HepG2 (cell line): ENCODE data around the gene ZNF365. TPM values are rescaled to one million over a fixed set of nuclear protein-coding genes. Genes with fewer than 3 reads are reported as not detected.

ENCODE experiments used
- ATAC-seq: fragments of 200-7000 bp; cut with Tn5 transposase; 3 replicates; pipeline ENCODE4 v1.9.1; 2020; ENCODE audit warnings: mild to moderate bottlenecking, moderate library complexity
- BruUV-seq: library from RNA; stranded (reverse); fragments of 400-500 nt; replicated peaks from 2 replicates; lab custom pipeline; 2021; lab: Mats Ljungman, UMichigan
- CTCF ChIA-PET: fragments of 300-600 bp; formaldehyde crosslinking; extraction: SDS; loops from one replicate; lab custom pipeline; 2021; ENCODE audit warnings: low total read pairs, inconsistent platforms, low intra/inter-chr PET ratio; lab: Yijun Ruan, JAX
- POLR2A ChIA-PET: fragments of 350-600 bp; sonication (Branson Sonifier 250); formaldehyde crosslinking; loops from one replicate; lab custom pipeline; 2020; ENCODE audit warnings: antibody characterized with exemption, inconsistent platforms; lab: Yijun Ruan, JAX
- DNase-seq: peaks from one replicate; pipeline ENCODE4 v3.0.0-alpha.2; 2015; ENCODE audit warnings: low spot score
- FAIRE-seq: peaks from 3 replicates; lab custom pipeline; 2011; peaks lifted over from hg19 to GRCh38; lab: Jason Lieb, UNC
- H2AFZ ChIP-seq: one replicate; pipeline ENCODE4 v1.6.1; 2011; ENCODE audit warnings: low read length, inconsistent platforms
- H3K27ac ChIP-seq: fragments of 300-600 bp; 3 replicates; pipeline ENCODE4 v1.8.0; 2011; ENCODE audit warnings: mixed run types, mild to moderate bottlenecking, mixed read lengths, low read length, inconsistent platforms; ENCODE audit not compliant: insufficient read depth; ENCODE audit errors: extremely low read length
- H3K27me3 ChIP-seq, 2 experiments: fragments of 200-600 bp in 1 of 2; 2 replicates in 1 of 2; 3 replicates in 1 of 2; pipeline versions ENCODE4 v1.6.0 to v1.8.0; 2011; ENCODE audit warnings: low read length in 2 of 2, mild to moderate bottlenecking in 2 of 2, moderate library complexity in 2 of 2, inconsistent platforms in 1 of 2; ENCODE audit not compliant: insufficient read depth in 2 of 2, control insufficient read depth in 1 of 2
- H3K36me3 ChIP-seq, 2 experiments: fragments of 200-600 bp in 1 of 2; replicated peaks in 1 of 2; 2 replicates in 1 of 2; 3 replicates in 1 of 2; pipeline versions ENCODE4 v1.5.1 to v1.8.0; 2011; ENCODE audit warnings: low read length in 2 of 2, inconsistent platforms in 1 of 2; ENCODE audit not compliant: insufficient read depth in 2 of 2, control insufficient read depth in 1 of 2
- H3K4me1 ChIP-seq: 2 replicates; pipeline ENCODE4 v1.5.1; 2012; ENCODE audit warnings: low read length, inconsistent platforms; ENCODE audit not compliant: insufficient read depth
- H3K4me2 ChIP-seq: 2 replicates; pipeline ENCODE4 v1.6.0; 2011; ENCODE audit warnings: low read depth, low read length, inconsistent platforms
- H3K4me3 ChIP-seq, 3 experiments: fragments of 200-600 bp in 1 of 3; sonication (generic), shearing (Covaris generic) in 1 of 3; replicated peaks in 1 of 3; 2 replicates each; pipeline ENCODE4 v1.5.1; 2011 to 2016; ENCODE audit warnings: low read length in 3 of 3, inconsistent platforms in 2 of 3, low read depth in 2 of 3, mild to moderate bottlenecking in 2 of 3, control low read depth in 1 of 3, mixed read lengths in 1 of 3; ENCODE audit not compliant: insufficient read depth in 1 of 3
- H3K79me2 ChIP-seq: one replicate; pipeline ENCODE4 v1.6.1; 2011; ENCODE audit warnings: low read length, inconsistent platforms; ENCODE audit not compliant: insufficient read depth
- H3K9ac ChIP-seq: 2 replicates; pipeline ENCODE4 v1.6.0; 2011; ENCODE audit warnings: mild to moderate bottlenecking, low read depth, low read length, inconsistent platforms; ENCODE audit not compliant: insufficient read depth
- H3K9me3 ChIP-seq: 2 replicates; pipeline ENCODE4 v1.5.1; 2012; ENCODE audit warnings: mild to moderate bottlenecking, low read length
- H4K20me1 ChIP-seq: 2 replicates; pipeline ENCODE4 v1.6.0; 2011; ENCODE audit warnings: inconsistent platforms, mild to moderate bottlenecking, low read length, moderate library complexity; ENCODE audit not compliant: insufficient read depth
- IRX3 ChIP-seq: sonication (generic); formaldehyde crosslinking; IDR thresholded peaks from 2 replicates; pipeline ENCODE4 v1.8.1; 2023; ENCODE audit warnings: mild to moderate bottlenecking, low read depth, missing genetic modification reagents, borderline replicate concordance
- KLF11 ChIP-seq: IDR thresholded peaks from 2 replicates; pipeline ENCODE4 v1.6.1; 2016; ENCODE audit warnings: missing compliant biosample characterization
- ZNF17 ChIP-seq: sonication (generic); formaldehyde crosslinking; IDR thresholded peaks from 2 replicates; pipeline ENCODE4 v1.5.0; 2020; ENCODE audit warnings: mild to moderate bottlenecking, missing genetic modification reagents
- ZNF296 ChIP-seq: sonication (generic); formaldehyde crosslinking; conservative IDR thresholded peaks from 2 replicates; pipeline ENCODE4 v1.5.0; 2020; ENCODE audit warnings: mild to moderate bottlenecking, missing genetic modification reagents
- ZNF496 ChIP-seq: sonication (generic); formaldehyde crosslinking; IDR thresholded peaks from 2 replicates; pipeline ENCODE4 v1.8.1; 2023; ENCODE audit warnings: mild to moderate bottlenecking, moderate library complexity, missing genetic modification reagents; ENCODE audit not compliant: insufficient replicate concordance
- WGBS: methylation state at CpG from one replicate; pipeline ENCODE4 v1.1.6; 2017; ENCODE audit warnings: low lambda C conversion rate; 5-methylcytosine and 5-hydroxymethylcytosine counted together
- in situ Hi-C: cut with HindIII; loops from 2 replicates; pipeline ENCODE4 v1.10.0; 2017; ENCODE audit warnings: low pct_unique_long_range_greater_than_20kb; ENCODE audit not compliant: extremely low pct_ligation_motif_present
- intact Hi-C: fragments of 100-400 bp; cut with micrococcal nuclease; formaldehyde crosslinking; loops from one replicate; pipeline ENCODE4 v1.10.0; 2022; ENCODE audit not compliant: unreplicated experiment
- polyA plus RNA-seq, 8 experiments: library from polyadenylated mRNA; depleted of rRNA in 3 of 8; stranded (reverse) in 7 of 8; unstranded in 1 of 8; fragments of >200 nt; fragmentation: Illumina TruSeq in 4 of 8; extraction: Trizol in 4 of 8; gene quantifications; 2 replicates each; pipeline versions ENCODE4 v1.2.1 to v1.2.3, GENCODE V29; 2011 to 2016; ENCODE audit warnings: low read depth in 4 of 8, missing spikeins in 1 of 8, mixed read lengths in 1 of 8; ENCODE audit not compliant: insufficient read depth in 1 of 8
- total RNA-seq, 5 experiments: library from RNA; depleted of rRNA; stranded (reverse); fragments of >200 nt; fragmentation: Illumina TruSeq; extraction: Trizol; gene quantifications; 2 replicates each; pipeline ENCODE4 v1.2.3, GENCODE V29; 2016; ENCODE audit warnings: low read depth in 1 of 5
- TF ChIP-seq, protein P1 (sequence below): sonication (generic); formaldehyde crosslinking; IDR thresholded peaks from 2 replicates; pipeline ENCODE4; 2020; ENCODE audit warnings: missing genetic modification reagents, mild to moderate bottlenecking, borderline replicate concordance

The ZNF365 gene
- total and polyA plus RNA-seq, 2 of the 13 experiments (the other 11 are each of a cell fraction or from before 2014, with no cell fraction given): not detected

DNA sequence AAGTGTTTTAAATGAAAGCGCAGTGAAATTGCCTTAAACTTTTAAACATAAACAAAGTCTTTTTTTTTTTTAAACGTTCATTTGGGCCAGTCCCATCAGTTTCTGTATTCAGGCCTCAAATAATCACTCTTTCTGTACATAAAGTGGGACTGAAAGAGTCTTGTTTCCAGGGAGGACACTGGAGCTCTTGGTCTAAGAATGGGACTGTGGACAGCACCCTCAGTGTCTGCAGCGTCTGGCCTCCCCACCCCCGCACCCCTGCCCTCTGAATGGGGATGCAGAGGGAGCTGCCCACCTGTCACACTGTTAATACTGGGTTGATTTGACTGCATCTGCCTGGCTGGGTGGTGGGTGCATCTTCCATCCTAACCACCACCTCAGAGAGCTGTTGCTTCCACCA, 5.2 kb downstream of the ZNF365 start:
- FAIRE-seq: no peak
- Histone ChIP-seq H3K36me3 (no peaks in the 10 kb centered on the region), H3K27me3 (peaks cover 4 to 36% of the 10 kb centered on the region in 2 experiments; a peak in 4 of 5 replicates), H3K4me1 (no peaks in the 10 kb centered on the region), H3K9me3 (no peaks in the 10 kb centered on the region), H3K79me2 (no peaks in the 10 kb centered on the region), H3K4me3 (no peak overlapping the region), H2AFZ (no peak overlapping the region), H3K4me2 (no peak overlapping the region), H3K9ac (no peak overlapping the region), H3K27ac (no peak overlapping the region), H4K20me1 (no peaks in the 10 kb centered on the region)
- TF ChIP-seq ZNF496 (CRISPR knock-in tag) (no peak), ZNF296 (CRISPR knock-in tag) (no peak), IRX3 (CRISPR knock-in tag) (no peak), ZNF17 (CRISPR knock-in tag) (no peak), KLF11 (CRISPR knock-in tag) (no peak)
- TF ChIP-seq, protein P1, sequence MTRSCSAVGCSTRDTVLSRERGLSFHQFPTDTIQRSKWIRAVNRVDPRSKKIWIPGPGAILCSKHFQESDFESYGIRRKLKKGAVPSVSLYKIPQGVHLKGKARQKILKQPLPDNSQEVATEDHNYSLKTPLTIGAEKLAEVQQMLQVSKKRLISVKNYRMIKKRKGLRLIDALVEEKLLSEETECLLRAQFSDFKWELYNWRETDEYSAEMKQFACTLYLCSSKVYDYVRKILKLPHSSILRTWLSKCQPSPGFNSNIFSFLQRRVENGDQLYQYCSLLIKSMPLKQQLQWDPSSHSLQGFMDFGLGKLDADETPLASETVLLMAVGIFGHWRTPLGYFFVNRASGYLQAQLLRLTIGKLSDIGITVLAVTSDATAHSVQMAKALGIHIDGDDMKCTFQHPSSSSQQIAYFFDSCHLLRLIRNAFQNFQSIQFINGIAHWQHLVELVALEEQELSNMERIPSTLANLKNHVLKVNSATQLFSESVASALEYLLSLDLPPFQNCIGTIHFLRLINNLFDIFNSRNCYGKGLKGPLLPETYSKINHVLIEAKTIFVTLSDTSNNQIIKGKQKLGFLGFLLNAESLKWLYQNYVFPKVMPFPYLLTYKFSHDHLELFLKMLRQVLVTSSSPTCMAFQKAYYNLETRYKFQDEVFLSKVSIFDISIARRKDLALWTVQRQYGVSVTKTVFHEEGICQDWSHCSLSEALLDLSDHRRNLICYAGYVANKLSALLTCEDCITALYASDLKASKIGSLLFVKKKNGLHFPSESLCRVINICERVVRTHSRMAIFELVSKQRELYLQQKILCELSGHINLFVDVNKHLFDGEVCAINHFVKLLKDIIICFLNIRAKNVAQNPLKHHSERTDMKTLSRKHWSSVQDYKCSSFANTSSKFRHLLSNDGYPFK: no peak
- DNase-seq: no peak
- ChIA-PET CTCF (no interaction called here), POLR2A (no interaction called here)
- 25% methylated on average over 4 of the region's 4 CpGs for WGBS
- BruUV-seq: no TSS peak
- intact Hi-C loops (no loop called here), in situ Hi-C loops (no loop called here)
- ATAC-seq: no peak
